ENCODE data around the gene CDCA5. TPM values are rescaled to one million over a fixed set of nuclear protein-coding genes. Genes with fewer than 3 reads are reported as not detected.

Gene CDCA5
- total RNA-seq, 1 donor from 2014 or later: 14.8 TPM

DNA sequence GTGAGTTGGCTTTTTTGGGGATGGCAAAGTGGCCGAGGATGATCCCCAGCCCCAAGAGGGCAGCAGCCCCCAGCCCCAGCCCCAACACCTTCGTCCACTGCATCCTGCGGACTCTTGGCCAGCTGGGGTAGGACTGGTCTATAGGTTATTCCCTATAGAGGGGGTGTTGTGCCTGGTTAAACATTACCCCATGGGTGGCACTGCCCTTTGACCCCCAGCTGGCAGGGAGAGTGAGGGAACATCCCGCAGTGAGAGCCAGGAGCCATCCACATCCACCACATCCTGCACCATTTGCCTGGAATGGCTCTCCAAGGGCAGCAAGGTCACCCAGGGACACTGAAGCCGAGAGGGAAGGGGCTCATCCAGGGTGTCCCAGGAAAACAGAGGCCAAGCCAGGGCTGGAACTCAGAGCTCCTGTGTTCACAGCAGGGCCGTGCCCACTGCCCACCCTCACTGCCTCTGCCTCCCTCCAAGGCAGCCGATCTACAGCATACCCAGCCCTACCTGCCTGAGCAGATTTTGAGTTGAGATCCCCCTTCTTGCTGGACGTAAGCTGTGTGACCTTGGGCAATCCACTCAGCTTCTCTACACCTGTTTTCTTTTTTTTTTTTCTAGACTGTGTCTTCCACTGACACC, 25.3 kb downstream of the CDCA5 start, which contains the start of gene NAALADL1:
Gene NAALADL1 (minus strand): TSS at position 135 of the 636 bp plus-strand sequence. CDS start 32 bp downstream, at position 103.
- TF ChIP-seq, protein P1, sequence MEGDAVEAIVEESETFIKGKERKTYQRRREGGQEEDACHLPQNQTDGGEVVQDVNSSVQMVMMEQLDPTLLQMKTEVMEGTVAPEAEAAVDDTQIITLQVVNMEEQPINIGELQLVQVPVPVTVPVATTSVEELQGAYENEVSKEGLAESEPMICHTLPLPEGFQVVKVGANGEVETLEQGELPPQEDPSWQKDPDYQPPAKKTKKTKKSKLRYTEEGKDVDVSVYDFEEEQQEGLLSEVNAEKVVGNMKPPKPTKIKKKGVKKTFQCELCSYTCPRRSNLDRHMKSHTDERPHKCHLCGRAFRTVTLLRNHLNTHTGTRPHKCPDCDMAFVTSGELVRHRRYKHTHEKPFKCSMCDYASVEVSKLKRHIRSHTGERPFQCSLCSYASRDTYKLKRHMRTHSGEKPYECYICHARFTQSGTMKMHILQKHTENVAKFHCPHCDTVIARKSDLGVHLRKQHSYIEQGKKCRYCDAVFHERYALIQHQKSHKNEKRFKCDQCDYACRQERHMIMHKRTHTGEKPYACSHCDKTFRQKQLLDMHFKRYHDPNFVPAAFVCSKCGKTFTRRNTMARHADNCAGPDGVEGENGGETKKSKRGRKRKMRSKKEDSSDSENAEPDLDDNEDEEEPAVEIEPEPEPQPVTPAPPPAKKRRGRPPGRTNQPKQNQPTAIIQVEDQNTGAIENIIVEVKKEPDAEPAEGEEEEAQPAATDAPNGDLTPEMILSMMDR (IDR thresholded peaks at IDR 0.05; ENCODE audit: unreplicated experiment): no peak
- Mint-ChIP-seq H3K27me3 (ENCODE audit: unreplicated experiment) (peaks cover 9% of the 10 kb centered on the region), H3K4me3 (ENCODE audit: unreplicated experiment) (no peak within 1 kb of the TSS), H3K36me3 (ENCODE audit: low read depth, unreplicated experiment) (no peaks in the 10 kb centered on the region), H3K27ac (ENCODE audit: unreplicated experiment) (no peak within 1 kb of the TSS), H3K9me3 (ENCODE audit: unreplicated experiment) (no peaks in the 10 kb centered on the region), H3K4me1 (ENCODE audit: unreplicated experiment) (no peaks in the 10 kb centered on the region)
- DNase-seq (ENCODE audit: low spot score): no peak

GRCh38 chr11:65058012-65058411, 25.8 kb downstream of the CDCA5 start:
- no peaks in the 10 kb centered on the region for H3K36me3 Mint-ChIP-seq (ENCODE audit: low read depth, unreplicated experiment)
- TF ChIP-seq, protein P1 (IDR thresholded peaks at IDR 0.05; ENCODE audit: unreplicated experiment): no peak
- no peaks in the 10 kb centered on the region for H3K4me1 Mint-ChIP-seq (ENCODE audit: unreplicated experiment)
- H3K27me3 Mint-ChIP-seq (ENCODE audit: unreplicated experiment): peaks cover 9% of the 10 kb centered on the region
- no peak for DNase-seq (ENCODE audit: low spot score)
- H3K27ac Mint-ChIP-seq (ENCODE audit: unreplicated experiment): no peak overlapping the region
- no peak overlapping the region for H3K4me3 Mint-ChIP-seq (ENCODE audit: unreplicated experiment)
- H3K9me3 Mint-ChIP-seq (ENCODE audit: unreplicated experiment): no peaks in the 10 kb centered on the region

DNA sequence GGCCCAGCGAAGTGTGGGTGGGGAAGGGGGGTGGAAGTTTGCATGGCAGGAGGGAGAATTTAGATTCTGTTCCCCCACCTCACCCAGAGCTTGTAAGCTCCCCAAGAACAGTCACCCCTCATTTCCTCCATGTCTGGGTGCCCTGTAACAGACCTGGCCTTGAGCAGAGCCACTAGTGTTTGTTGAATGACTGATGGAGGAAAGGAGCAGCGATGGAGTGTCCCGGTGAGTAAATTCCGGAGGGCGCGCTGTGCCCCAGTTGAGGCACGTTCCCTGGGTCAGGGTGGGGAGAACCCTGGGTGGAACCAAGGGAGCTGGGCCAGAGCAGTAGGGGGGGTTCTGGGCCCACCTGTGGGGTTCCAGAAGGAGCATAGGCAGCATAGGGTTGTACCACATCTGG, 26.3 kb downstream of the CDCA5 start:
- Mint-ChIP-seq H3K4me3 (ENCODE audit: unreplicated experiment) (no peak overlapping the region), H3K9me3 (ENCODE audit: unreplicated experiment) (no peaks in the 10 kb centered on the region), H3K27ac (ENCODE audit: unreplicated experiment) (no peak overlapping the region), H3K36me3 (ENCODE audit: low read depth, unreplicated experiment) (no peaks in the 10 kb centered on the region), H3K4me1 (ENCODE audit: unreplicated experiment) (no peaks in the 10 kb centered on the region), H3K27me3 (ENCODE audit: unreplicated experiment) (peaks cover 9% of the 10 kb centered on the region)
- DNase-seq (ENCODE audit: low spot score): no peak
- TF ChIP-seq, protein P1 (IDR thresholded peaks at IDR 0.05; ENCODE audit: unreplicated experiment): no peak

DNA sequence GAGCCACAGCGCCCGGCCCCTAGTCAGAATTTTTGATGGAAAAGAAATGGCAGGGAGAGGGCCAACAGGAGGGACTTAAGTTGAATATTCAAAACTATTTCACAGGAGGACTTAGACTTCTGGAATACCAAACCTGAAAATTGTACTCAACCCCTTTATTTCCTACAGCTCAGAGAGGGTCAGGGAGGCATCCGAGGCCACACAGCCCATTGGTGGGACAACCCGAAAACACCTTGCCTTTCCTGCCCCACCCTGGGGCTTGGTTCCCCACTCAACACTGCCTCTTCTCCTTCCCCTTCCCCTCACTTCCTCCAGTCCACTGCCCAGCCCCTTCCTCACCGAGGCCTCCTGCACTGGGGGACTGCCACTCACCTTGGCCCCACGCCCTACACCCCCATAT, 26.8 kb downstream of the CDCA5 start:
- Mint-ChIP-seq H3K9me3 (ENCODE audit: unreplicated experiment) (no peaks in the 10 kb centered on the region), H3K36me3 (ENCODE audit: low read depth, unreplicated experiment) (no peaks in the 10 kb centered on the region), H3K27me3 (ENCODE audit: unreplicated experiment) (peaks cover 6% of the 10 kb centered on the region), H3K4me3 (ENCODE audit: unreplicated experiment) (no peak overlapping the region), H3K27ac (ENCODE audit: unreplicated experiment) (no peak overlapping the region), H3K4me1 (ENCODE audit: unreplicated experiment) (no peaks in the 10 kb centered on the region)
- TF ChIP-seq, protein P1 (IDR thresholded peaks at IDR 0.05; ENCODE audit: unreplicated experiment): no peak
- no peak for DNase-seq (ENCODE audit: low spot score)

DNA sequence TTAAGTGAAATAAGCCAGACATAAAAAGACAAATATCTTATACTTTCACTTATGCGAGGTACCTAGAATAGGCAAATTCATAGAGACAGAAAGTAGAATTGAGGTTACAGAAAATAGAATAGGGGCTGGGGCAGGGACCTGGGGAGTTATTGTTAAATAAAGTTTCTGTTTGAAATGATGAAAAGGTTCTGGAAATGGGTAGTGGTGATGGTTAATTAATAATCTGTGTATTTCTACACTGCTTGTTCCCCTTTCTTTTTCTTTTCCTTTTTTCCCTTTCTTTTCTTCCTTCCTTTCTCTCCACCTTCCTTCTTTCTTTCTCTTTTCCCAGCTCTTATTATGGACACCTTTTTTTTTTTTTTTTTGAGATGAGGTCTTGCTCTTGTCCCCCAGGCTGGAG, 28.3 kb downstream of the CDCA5 start:
- Mint-ChIP-seq H3K27me3 (ENCODE audit: unreplicated experiment) (no peaks in the 10 kb centered on the region), H3K27ac (ENCODE audit: unreplicated experiment) (no peak overlapping the region), H3K36me3 (ENCODE audit: low read depth, unreplicated experiment) (no peaks in the 10 kb centered on the region), H3K4me1 (ENCODE audit: unreplicated experiment) (no peaks in the 10 kb centered on the region), H3K9me3 (ENCODE audit: unreplicated experiment) (no peaks in the 10 kb centered on the region), H3K4me3 (ENCODE audit: unreplicated experiment) (no peak overlapping the region)
- TF ChIP-seq, protein P1 (IDR thresholded peaks at IDR 0.05; ENCODE audit: unreplicated experiment): no peak
- no peak for DNase-seq (ENCODE audit: low spot score)
